HG03280 (cell line): ENCODE results near the gene ARF4.

Experiments
- ATAC-seq: cut with Tn5 transposase; IDR thresholded peaks from one replicate; pipeline ENCODE4 v1.9.1; 2021; ENCODE audit warnings: mild to moderate bottlenecking, moderate library complexity; ENCODE audit not compliant: unreplicated experiment

Gene ARF4

GRCh38 chr3:57582474-57583168 lies 14.5 kb downstream of the ARF4 start:
- ATAC-seq: no peak

- ATAC-seq: no peak
Measured at GRCh38 chr3:57577801-57578200, 19.3 kb downstream of the ARF4 start.

GRCh38 chr3:57575966-57576626 lies 21.0 kb downstream of the ARF4 start:
- no peak for ATAC-seq

GRCh38 chr3:57572096-57572495 lies 25.0 kb downstream of the ARF4 start:
- no peak for ATAC-seq

- ATAC-seq: no peak
Measured at GRCh38 chr3:57570878-57571277, 26.3 kb downstream of the ARF4 start.

DNA sequence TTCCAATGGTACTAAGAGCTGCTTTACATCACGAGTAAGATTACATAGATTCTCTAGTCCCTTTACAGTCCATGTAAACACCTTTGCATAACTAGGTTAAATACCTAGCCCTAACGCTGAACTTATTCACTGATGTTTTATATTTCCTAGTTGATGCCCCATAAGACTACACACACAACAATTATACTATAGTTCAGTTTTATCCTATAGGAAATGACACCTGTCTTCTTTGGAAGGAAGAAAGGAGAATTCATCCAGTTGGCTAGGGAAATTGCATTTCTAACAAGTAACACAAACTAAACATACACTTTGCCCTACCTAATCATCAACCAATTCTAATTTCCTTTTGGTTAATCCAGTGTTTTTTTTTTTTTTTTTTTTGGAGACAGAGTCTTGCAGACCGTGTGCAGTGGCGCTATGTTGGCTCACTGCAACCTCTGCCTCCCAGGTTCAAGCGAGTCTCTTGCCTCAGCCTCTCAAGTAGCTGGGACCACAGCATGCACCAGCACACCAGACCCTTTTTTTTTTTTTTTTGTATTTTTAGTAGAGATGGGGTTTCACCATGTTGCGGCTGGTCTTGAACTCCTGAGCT lies 27.2 kb downstream of the ARF4 start:
- ATAC-seq: no peak

DNA sequence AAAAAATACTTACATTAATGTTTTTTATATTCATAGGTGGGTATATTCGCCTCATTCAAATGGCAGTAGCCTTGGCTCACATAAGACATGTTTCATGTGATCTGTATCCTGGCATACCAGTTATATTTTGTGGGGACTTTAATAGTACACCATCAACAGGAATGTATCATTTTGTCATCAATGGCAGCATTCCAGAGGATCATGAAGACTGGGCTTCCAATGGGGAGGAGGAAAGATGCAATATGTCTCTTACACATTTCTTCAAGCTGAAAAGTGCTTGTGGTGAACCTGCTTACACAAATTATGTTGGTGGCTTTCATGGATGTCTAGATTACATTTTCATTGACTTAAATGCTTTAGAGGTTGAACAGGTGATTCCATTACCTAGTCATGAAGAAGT lies 37.6 kb downstream of the ARF4 start:
- no peak for ATAC-seq

DNA sequence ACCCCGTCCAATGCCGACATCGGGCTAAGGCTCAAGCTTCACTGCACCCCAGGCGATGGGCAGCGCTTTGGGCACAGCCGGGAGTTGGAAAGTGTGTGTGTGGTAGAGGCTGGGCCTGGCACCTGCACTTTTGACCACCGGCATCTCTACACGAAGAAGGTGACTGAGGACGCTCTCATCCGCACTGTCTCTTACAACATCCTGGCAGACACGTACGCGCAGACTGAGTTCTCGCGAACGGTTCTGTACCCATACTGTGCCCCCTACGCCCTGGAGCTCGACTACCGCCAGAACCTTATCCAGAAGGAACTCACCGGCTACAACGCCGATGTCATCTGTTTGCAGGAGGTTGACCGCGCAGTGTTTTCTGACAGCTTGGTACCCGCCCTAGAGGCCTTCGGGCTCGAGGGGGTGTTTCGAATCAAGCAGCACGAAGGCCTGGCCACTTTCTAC lies 40.0 kb downstream of the ARF4 start:
- peak; percentile 14 for ATAC-seq

GRCh38 chr3:57556459-57557084 lies 40.6 kb downstream of the ARF4 start:
- peak; percentile 29 for ATAC-seq

- peak; percentile 74 for ATAC-seq
Measured at GRCh38 chr3:57555738-57556458, 41.2 kb downstream of the ARF4 start, which contains the start of gene PDE12. Gene PDE12 (plus strand): TSS chr3:57556274. CDS start chr3:57556380, 106 bp downstream.

DNA sequence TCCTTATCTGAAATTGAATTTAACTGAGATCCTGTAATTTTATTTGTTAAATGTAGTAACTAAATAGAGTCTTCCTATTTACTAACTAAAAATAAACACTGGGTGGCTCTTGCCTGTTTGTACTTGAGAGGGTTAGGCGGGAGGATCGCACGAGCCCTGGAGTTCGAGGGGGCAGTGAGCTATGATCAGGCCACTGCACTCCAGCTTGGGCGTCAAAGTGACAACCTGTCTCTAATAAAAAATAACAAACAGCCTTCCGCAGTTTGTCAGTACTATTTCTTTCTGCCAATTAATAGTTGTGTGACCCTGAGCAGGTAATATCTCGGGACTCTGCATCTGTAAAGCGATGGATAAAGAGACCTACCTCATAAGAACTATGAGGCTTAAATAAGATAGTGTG lies 41.8 kb downstream of the ARF4 start:
- no peak for ATAC-seq

DNA sequence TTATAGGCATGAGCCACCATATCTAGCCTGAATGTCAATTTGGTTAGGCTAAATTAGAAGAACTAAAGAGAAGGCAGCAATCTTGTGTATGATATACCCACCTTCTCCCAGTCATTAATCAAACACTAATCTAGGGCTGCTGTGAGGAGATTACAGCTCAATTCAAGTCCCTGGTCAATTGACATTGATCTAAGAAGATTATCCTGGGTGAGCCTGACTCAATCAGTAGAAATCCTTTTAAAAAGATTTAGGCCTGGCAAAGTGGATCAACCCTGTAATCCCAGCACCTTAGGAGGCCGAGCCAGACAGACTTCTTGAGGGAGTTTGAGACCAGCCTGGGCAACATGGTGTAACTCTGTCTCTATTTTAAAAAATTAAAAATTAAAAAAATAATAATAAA lies 50.5 kb downstream of the ARF4 start:
- ATAC-seq: no peak

DNA sequence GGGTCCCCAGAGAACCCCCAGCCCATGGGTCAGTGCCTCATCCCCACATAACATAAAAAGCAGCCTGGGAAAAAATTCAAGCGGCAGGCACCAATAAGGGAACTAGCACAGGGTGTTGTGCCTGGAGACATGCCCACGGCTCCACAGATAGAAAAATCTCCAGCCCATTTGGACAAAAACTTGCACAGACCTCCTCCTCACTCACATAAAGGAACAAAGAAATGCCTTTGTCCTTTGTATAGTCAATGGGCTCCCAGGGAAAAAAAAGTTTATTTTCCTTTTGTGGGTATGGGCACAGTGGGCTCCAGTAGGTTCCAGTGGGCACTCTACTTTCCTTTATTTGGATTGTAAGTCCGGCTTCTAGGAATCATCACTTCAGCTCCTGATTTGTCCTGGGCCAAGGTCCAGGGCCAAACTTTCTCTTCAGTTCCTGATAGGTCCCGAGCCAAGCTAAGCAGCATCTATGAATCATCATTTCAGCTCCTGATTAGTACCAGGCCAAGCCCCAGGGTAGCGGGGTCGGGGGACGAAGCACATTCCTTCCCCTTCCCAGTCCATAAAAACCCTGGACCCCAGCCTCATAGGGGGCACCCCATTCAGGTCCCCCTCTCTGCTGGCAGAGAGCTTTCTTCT lies 51.4 kb downstream of the ARF4 start:
- ATAC-seq: no peak

DNA sequence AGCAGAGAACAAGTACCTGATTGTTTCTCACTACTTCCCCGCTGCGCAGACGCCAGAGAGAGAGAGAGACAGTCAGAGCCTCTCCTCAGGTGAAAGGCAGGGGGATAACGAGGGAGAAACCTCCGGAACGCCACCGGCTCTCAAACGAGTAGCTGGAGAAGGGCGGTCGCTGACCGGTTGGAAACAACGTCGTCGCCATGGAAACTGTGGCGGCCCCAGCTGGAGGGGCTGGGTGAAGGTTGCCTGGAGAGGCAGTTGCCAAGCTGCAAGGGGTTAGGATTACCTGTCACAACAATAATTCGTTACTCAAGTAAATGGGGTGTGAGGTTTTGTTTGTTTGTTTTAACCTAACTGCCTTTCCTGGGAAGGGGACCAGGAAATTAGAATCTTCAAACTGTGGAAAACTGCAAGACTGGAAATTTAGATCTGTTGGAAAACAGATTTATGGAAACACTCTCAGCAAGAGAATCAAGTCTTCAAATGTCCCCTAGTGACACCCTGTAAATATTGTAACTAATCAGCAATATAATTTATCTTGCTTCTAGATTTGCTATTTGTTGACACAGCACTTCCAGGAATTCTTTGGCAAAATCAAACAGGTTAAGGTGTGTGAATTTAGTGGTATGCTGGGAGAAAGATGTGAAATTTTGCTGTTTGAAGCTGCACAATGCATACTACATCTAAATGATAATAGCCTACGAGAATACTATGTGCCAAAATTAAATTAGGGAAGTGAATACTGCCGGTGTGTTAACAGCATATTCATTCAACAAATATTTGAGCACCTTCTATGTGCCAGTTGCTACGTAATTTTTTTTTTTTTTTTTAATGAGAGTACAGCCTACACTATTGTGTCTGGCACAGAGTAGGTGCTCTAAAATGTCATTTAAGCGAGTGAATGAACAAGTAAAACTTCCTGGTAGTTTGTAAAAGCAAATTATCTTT lies 52.7 kb downstream of the ARF4 start, which contains the start of gene DNAH12:
DNAH12 (minus strand) TSS at position 164 of the 945 bp plus-strand sequence. CDS start 1,474 bp downstream, outside the sequence.
- no peak for ATAC-seq

GRCh38 chr3:57538465-57538864 lies 58.7 kb downstream of the ARF4 start:
- no peak for ATAC-seq

DNA sequence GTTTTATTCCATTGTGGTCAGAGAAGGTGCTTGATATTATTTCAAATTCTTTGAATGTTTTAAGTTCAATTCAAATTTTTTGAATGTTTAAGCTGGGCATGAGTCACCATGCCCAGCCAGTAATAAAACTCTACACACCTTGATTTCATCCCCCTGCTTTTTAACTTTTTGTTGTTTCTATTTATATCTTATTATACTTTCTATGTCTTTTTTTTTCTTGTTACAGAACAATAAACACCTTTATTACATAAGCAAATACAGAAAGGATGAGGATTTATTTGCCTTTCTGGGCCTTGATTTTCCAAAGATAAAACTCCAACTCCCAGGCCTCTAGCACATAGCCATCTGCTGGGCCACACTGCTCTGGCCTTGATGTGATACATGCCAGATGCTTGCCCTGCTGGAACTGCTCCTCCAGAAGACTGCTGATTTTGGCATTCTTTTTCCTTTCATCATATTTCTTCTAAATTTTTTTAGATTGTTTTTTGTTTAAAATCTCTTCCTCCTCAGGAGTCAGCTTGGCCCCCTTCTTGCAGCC lies 67.0 kb downstream of the ARF4 start:
- ATAC-seq: no peak
